Measurements from ENCODE around the gene OR51B5. TPM values are rescaled to one million over a fixed set of nuclear protein-coding genes. Genes with fewer than 3 reads are reported as not detected.

The OR51B5 gene
- under 1 TPM in 3 of 6 experiments, not detected in 3; 0.17 to 0.42 (median 0.28) TPM for total RNA-seq
- long read RNA-seq, result 0 reads

- 54% methylated on average over 6 of the region's 6 CpGs for WGBS (ENCODE audit: insufficient coverage, low coverage, low lambda C conversion rate, missing lambda C conversion rate)
- DNase-seq (no peak), ATAC-seq (no peak)
- intact Hi-C loops (cut with DNase I), result no loop called here
- no peaks in the 10 kb centered on the region for H3K36me3 ChIP-seq
- TF ChIP-seq CTCF (IDR thresholded peaks at IDR 0.05) (no peak), POLR2A (IDR thresholded peaks at IDR 0.05) (no peak)
- no peak within 1 kb of the TSS for H3K27ac ChIP-seq
- H3K4me3 ChIP-seq, result no peak within 1 kb of the TSS
- H3K4me1 ChIP-seq, result no peaks in the 10 kb centered on the region
- no peaks in the 10 kb centered on the region for H3K27me3 ChIP-seq
- no peaks in the 10 kb centered on the region for H3K9me3 ChIP-seq
Measured at GRCh38 chr11:5343474-5344335, at the start of gene OR51B5. OR51B5 (minus strand) TSS chr11:5343524; CDS start chr11:5343524, 0 bp downstream.

GRCh38 chr11:5390210-5390609 is 46.9 kb upstream of the OR51B5 start:
- no peak for TF ChIP-seq POLR2A (IDR thresholded peaks at IDR 0.05)
- no peak for TF ChIP-seq CTCF (IDR thresholded peaks at IDR 0.05)
- Histone ChIP-seq H3K27me3 (no peaks in the 10 kb centered on the region), H3K9me3 (no peaks in the 10 kb centered on the region), H3K27ac (no peak overlapping the region), H3K4me3 (no peak overlapping the region), H3K4me1 (no peaks in the 10 kb centered on the region), H3K36me3 (no peaks in the 10 kb centered on the region)
- no peak for ATAC-seq
- intact Hi-C loops (cut with DNase I), result no loop called here
- DNase-seq, result no peak
- WGBS (ENCODE audit: insufficient coverage, low coverage, low lambda C conversion rate, missing lambda C conversion rate), result 68% methylated on average over 2 of the region's 2 CpGs

GRCh38 chr11:5384335-5384734 is 41.0 kb upstream of the OR51B5 start:
- H3K27me3 ChIP-seq, result no peaks in the 10 kb centered on the region
- no peak for ATAC-seq
- no peaks in the 10 kb centered on the region for H3K36me3 ChIP-seq
- 58% methylated on average over 2 of the region's 2 CpGs for WGBS (ENCODE audit: insufficient coverage, low coverage, low lambda C conversion rate, missing lambda C conversion rate)
- TF ChIP-seq CTCF (IDR thresholded peaks at IDR 0.05) (no peak), POLR2A (IDR thresholded peaks at IDR 0.05) (no peak)
- no peak overlapping the region for H3K4me3 ChIP-seq
- H3K9me3 ChIP-seq, result no peaks in the 10 kb centered on the region
- no peak overlapping the region for H3K27ac ChIP-seq
- DNase-seq, result no peak
- H3K4me1 ChIP-seq, result no peaks in the 10 kb centered on the region
- intact Hi-C loops (cut with DNase I), result no loop called here

- intact Hi-C loops (cut with DNase I), result no loop called here
- Histone ChIP-seq H3K4me1 (no peaks in the 10 kb centered on the region), H3K27ac (no peak within 1 kb of the TSS), H3K36me3 (no peaks in the 10 kb centered on the region), H3K4me3 (no peak within 1 kb of the TSS), H3K9me3 (no peaks in the 10 kb centered on the region), H3K27me3 (no peaks in the 10 kb centered on the region)
- no peak for TF ChIP-seq POLR2A (IDR thresholded peaks at IDR 0.05)
- TF ChIP-seq CTCF (IDR thresholded peaks at IDR 0.05), result no peak
- ATAC-seq, result no peak
- WGBS (ENCODE audit: insufficient coverage, low coverage, low lambda C conversion rate, missing lambda C conversion rate), result 14% methylated on average over 1 of the region's 1 CpG
- no peak for DNase-seq
Measured at GRCh38 chr11:5383576-5383975, 40.3 kb upstream of the OR51B5 start, which contains the start of gene OR51M1. OR51M1 (plus strand) TSS chr11:5383812; CDS start chr11:5389399, 5,587 bp downstream.

Data from right lobe of liver (tissue), 6 donors.